Fibroblast of lung (primary cell): ENCODE data around the gene TNRC18. TPM values are rescaled to one million over a fixed set of nuclear protein-coding genes. Genes with fewer than 3 reads are reported as not detected.

Source experiments
- DNase-seq, 2 donors: peaks; one replicate each; pipeline versions ENCODE4 v3.0.0 to v3.0.0-alpha.2; 2010; ENCODE audit warnings: low read depth in 2 of 2
- H2AFZ ChIP-seq: 2 replicates; pipeline ENCODE4 v1.5.1; 2012; ENCODE audit warnings: low read length, control low read depth, inconsistent platforms
- H3K27ac ChIP-seq: 2 replicates; pipeline ENCODE4 v1.5.1; 2011; ENCODE audit warnings: low read length, control low read depth; ENCODE audit not compliant: insufficient read depth
- H3K27me3 ChIP-seq: 2 replicates; pipeline ENCODE4 v1.5.1; 2011; ENCODE audit warnings: mild to moderate bottlenecking, low read length; ENCODE audit not compliant: control insufficient read depth, insufficient read depth
- H3K36me3 ChIP-seq: 2 replicates; pipeline ENCODE4 v1.5.1; 2011; ENCODE audit warnings: low read length; ENCODE audit not compliant: control insufficient read depth, insufficient read depth
- H3K4me1 ChIP-seq: 2 replicates; pipeline ENCODE4 v1.5.1; 2011; ENCODE audit warnings: low read length; ENCODE audit not compliant: control insufficient read depth, insufficient read depth; ENCODE audit errors: extremely low read depth
- H3K4me2 ChIP-seq: 2 replicates; pipeline ENCODE4 v1.5.1; 2011; ENCODE audit warnings: low read length, control low read depth; ENCODE audit not compliant: insufficient read depth; ENCODE audit errors: extremely low read depth
- H3K4me3 ChIP-seq, 4 experiments: fragments of 200-600 bp in 1 of 4; sonication (generic) in 1 of 4; replicated peaks in 1 of 4; 2 replicates each; pipeline ENCODE4 v1.5.1; 2011 to 2016; ENCODE audit warnings: low read length in 4 of 4, low read depth in 3 of 4, mild to moderate bottlenecking in 3 of 4, control low read depth in 2 of 4, inconsistent platforms in 1 of 4, mixed read lengths in 1 of 4; ENCODE audit not compliant: insufficient read depth in 1 of 4; ENCODE audit errors: control extremely low read depth in 1 of 4
- H3K79me2 ChIP-seq: 2 replicates; pipeline ENCODE4 v1.5.1; 2012; ENCODE audit warnings: mild to moderate bottlenecking, low read length, inconsistent platforms; ENCODE audit not compliant: control insufficient read depth, insufficient read depth
- H3K9ac ChIP-seq: 2 replicates; pipeline ENCODE4 v1.5.1; 2011; ENCODE audit warnings: mild to moderate bottlenecking, low read length, control low read depth; ENCODE audit not compliant: insufficient read depth
- H3K9me3 ChIP-seq: 2 replicates; pipeline ENCODE4 v1.5.1; 2012; ENCODE audit warnings: low read depth, low read length; ENCODE audit not compliant: control insufficient read depth, insufficient read depth
- H4K20me1 ChIP-seq: 2 replicates; pipeline ENCODE4 v1.5.1; 2011; ENCODE audit warnings: low read length; ENCODE audit not compliant: control insufficient read depth, insufficient read depth; ENCODE audit errors: extremely low read depth
- CTCF ChIP-seq, 2 donors: IDR thresholded peaks in 1 of 2; conservative IDR thresholded peaks in 1 of 2; 1 replicate in 1 of 2; 2 replicates in 1 of 2; pipeline ENCODE4 v1.5.1; 2011 to 2012; ENCODE audit warnings: low read length in 2 of 2, control low read depth in 1 of 2, inconsistent platforms in 1 of 2, low read depth in 1 of 2, mild to moderate bottlenecking in 1 of 2
- EZH2 ChIP-seq: IDR thresholded peaks from 2 replicates; pipeline ENCODE4 v1.5.1; 2012; ENCODE audit warnings: low read length, control low read depth, mild to moderate bottlenecking; ENCODE audit errors: missing control alignments
- polyA plus RNA-seq, 2 donors: library from polyadenylated mRNA; depleted of rRNA in 1 of 2; stranded (reverse) in 1 of 2; unstranded in 1 of 2; fragments of >200 nt; gene quantifications; 2 replicates each; pipeline ENCODE4 v1.2.1, GENCODE V29; 2011 to 2012; ENCODE audit warnings: missing spikeins in 1 of 2
- total RNA-seq: library from RNA; depleted of rRNA; stranded (reverse); fragments of >200 nt; gene quantifications from 2 replicates; pipeline ENCODE4 v1.2.1, GENCODE V29; 2014

TNRC18 gene
- total and polyA plus RNA-seq, 2 donors (not counting 1 experiment from before 2014, with no cell fraction given), result 19.7 to 38.5 TPM

DNA sequence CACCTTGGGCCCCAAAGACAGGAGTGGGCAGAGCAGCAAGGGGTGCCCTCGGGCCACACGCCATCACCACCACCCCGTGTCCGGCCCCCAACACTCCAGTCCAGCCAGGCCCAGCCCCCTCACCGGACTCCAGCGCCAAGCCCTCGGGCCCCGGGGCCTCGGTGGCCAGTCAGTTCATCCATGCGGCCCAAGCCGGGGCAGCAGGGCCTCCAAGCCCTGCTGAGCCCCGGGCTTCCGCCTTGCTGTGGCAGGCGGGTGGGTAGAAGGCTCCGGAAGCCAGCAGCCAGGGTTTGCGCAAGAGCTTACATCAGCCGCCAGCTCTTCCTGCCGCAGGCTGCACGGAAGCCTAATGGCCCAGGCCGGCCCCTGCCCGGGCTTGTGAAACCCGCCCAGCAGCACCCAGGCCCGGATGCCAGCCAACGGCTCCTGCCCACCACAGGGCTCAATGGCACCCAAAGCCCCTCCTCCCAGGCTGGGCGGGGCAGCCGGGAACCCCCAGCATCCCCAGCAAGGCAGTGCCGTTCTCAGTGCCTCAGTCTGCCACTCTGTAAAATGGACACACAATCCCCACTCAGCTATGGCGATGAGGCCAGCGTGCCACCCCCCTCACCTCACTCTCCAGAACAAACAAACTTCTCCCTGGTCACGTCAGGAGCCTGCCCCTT, 26.5 kb downstream of the TNRC18 start:
- Histone ChIP-seq H3K36me3 (peaks cover 12% of the 10 kb centered on the region), H4K20me1 (no peaks in the 10 kb centered on the region), H3K9ac (peak overlapping the region; percentile 72), H3K4me2 (peak overlapping the region; percentile 82), H3K4me1 (no peaks in the 10 kb centered on the region), H3K27ac (peak overlapping the region; percentile 73), H3K27me3 (no peaks in the 10 kb centered on the region), H3K4me3 (peak overlapping the region; percentile 38 to 58 (median 53)), H3K9me3 (no peaks in the 10 kb centered on the region), H2AFZ (no peak overlapping the region), H3K79me2 (peaks cover 78% of the 10 kb centered on the region)
- TF ChIP-seq CTCF (conservative IDR thresholded peaks at IDR 0.05 in 1 of 2, IDR thresholded peaks at IDR 0.05 in 1 of 2; ENCODE audit: low read depth in 1 of 2, low read length in 2 of 2), result no peak
- no peak for TF ChIP-seq EZH2
- peak; percentile 53 to 94 for DNase-seq

DNA sequence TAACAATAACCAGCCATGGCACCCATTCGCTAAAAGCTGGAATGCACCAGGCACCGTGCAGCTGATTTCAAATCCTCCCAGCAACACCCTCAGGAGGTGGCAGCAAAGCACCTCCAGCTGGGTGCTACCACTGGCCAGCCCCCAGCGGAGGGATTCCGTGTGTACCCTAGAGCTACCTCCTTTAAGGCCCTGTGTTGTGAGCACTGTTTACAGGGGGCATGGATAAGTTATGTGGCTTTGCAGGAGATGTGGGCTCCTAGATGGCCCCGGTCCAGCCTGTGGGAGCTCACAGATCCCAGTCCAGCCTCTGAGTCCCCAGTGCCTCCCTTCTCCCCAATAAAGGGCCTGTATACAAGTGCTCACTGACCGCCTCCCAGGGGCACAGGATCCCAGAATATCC, 27.1 kb downstream of the TNRC18 start:
- Histone ChIP-seq H3K9ac (peak overlapping the region; percentile 72), H3K27ac (peak overlapping the region; percentile 73), H2AFZ (no peak overlapping the region), H4K20me1 (no peaks in the 10 kb centered on the region), H3K79me2 (peaks cover 78% of the 10 kb centered on the region), H3K4me3 (peak overlapping the region; percentile 38 to 58 (median 53)), H3K27me3 (no peaks in the 10 kb centered on the region), H3K9me3 (no peaks in the 10 kb centered on the region), H3K4me2 (peak overlapping the region; percentile 82), H3K36me3 (peaks cover 14% of the 10 kb centered on the region), H3K4me1 (no peaks in the 10 kb centered on the region)
- TF ChIP-seq CTCF (conservative IDR thresholded peaks at IDR 0.05 in 1 of 2, IDR thresholded peaks at IDR 0.05 in 1 of 2; ENCODE audit: low read depth in 1 of 2, low read length in 2 of 2), result no peak
- no peak for TF ChIP-seq EZH2
- DNase-seq, result peak in 1 of 2 donors; percentile 36

DNA sequence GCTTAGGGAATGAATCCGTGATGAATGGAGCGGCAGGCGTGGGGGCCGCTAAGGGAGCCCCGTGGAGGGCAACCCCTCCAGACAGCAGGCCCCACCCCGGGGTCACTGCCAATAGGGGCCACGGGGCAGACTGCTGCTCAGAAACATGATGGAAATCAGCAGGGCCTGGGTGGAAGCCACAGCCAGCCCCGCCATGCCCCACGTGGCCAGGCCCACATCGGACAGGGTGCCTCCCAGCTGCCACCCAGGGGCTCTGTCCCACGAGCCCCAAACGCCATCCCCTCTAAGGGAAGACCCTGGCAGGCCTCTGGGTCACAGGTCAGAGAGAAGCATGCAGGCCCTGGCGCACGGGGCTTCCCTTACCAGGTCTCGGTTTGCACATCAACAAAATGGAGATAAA, 28.4 kb downstream of the TNRC18 start:
- H3K79me2 ChIP-seq, result peaks cover 68% of the 10 kb centered on the region
- no peak overlapping the region for H3K27ac ChIP-seq
- H3K4me1 ChIP-seq, result no peaks in the 10 kb centered on the region
- H3K36me3 ChIP-seq, result peaks cover 14% of the 10 kb centered on the region
- H4K20me1 ChIP-seq, result no peaks in the 10 kb centered on the region
- no peak overlapping the region for H3K9ac ChIP-seq
- H3K9me3 ChIP-seq, result no peaks in the 10 kb centered on the region
- no peak overlapping the region for H3K4me3 ChIP-seq
- DNase-seq, result no peak
- H3K4me2 ChIP-seq, result no peak overlapping the region
- H2AFZ ChIP-seq, result no peak overlapping the region
- no peak for TF ChIP-seq CTCF (conservative IDR thresholded peaks at IDR 0.05 in 1 of 2, IDR thresholded peaks at IDR 0.05 in 1 of 2; ENCODE audit: low read depth in 1 of 2, low read length in 2 of 2)
- no peak for TF ChIP-seq EZH2
- H3K27me3 ChIP-seq, result no peaks in the 10 kb centered on the region
